SH-SY5Y (cell line): ENCODE measurements around the gene STEAP3.

Experiments used
- GATA2 ChIP-seq: IDR thresholded peaks from 2 replicates; pipeline ENCODE4 v1.6.1; 2011; ENCODE audit warnings: mild to moderate bottlenecking, low read depth, low read length
- GATA3 ChIP-seq: IDR thresholded peaks from 2 replicates; pipeline ENCODE4 v1.6.1; 2011; ENCODE audit warnings: low read depth, mild to moderate bottlenecking, low read length, moderate library complexity

GRCh38 chr2:119225105-119225865 is 1.7 kb downstream of the STEAP3 start:
- TF ChIP-seq GATA2 (no peak), GATA3 (no peak)
